DMS53 treated with DMSO at 0.1 percent for 48 hours (cell line): ENCODE data around the gene ZFYVE19.

Source experiments
- DNase-seq: peaks from one replicate; lab custom pipeline; 2025; ENCODE audit not compliant: unreplicated experiment; lab: John Stamatoyannopoulos, UW

Gene ZFYVE19

DNA sequence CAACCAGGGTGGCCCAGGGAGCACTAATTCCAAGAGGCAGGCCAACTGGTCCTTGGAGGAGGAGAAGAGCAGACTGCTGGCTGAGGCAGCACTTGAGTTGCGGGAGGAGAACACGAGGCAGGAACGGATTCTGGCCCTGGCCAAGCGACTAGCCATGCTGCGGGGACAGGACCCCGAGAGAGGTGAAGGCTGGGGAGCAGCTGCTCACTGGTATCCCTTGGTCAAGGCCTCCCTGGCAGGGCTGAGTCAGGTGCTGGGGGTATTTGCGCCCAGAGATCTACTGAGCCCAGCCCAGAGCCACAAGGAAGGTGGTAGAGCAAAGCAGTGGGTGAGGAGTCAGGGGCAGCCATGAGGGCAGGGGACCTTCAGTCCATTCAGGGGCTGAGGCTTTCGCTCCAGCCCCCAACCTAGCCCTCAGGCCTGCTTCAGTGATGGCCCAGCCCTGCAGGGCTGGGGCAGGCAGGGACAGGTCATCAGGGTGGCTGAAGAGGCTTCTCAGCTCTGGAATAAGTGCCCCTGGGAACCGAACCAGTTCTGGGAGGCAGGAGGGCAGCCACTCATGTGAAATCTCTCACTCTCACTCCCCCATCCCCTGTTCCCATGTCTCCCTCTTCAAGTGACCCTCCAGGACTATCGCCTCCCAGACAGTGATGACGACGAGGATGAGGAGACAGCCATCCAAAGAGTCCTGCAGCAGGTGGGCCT, 6.0 kb downstream of the ZFYVE19 start:
- no peak for DNase-seq

DNA sequence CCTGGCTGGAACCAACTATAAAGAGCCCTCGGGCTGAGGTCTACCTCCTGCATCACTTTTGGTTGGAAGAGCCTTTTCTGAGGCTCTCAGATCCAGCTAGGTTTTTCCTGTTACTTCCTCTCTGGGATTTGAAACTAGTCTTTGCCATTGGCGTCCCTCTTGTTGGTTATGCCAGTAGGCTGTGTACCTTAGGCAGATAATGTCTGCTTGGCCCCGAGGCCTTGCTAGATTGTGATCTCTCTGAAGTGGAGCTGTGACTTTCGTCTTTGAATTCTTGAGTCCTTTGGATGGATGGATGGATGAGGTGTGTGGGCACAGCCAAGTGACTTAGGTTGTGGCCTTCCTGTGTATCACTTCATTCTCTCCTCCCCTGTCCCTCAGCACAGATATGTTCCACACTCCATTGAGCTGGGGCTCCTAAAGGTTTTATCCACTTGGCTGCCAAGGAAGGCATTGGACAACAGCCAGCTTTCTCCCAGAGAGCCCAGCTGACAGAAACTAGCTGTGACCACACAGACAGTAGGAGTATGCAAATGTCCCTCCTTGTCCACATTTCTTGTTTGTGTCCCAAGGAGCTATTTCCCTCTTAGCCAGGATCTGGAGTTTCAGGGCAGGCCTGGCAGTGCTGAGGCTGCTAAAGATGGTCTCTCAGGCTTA, 8.3 kb downstream of the ZFYVE19 start:
- DNase-seq, result no peak

DNA sequence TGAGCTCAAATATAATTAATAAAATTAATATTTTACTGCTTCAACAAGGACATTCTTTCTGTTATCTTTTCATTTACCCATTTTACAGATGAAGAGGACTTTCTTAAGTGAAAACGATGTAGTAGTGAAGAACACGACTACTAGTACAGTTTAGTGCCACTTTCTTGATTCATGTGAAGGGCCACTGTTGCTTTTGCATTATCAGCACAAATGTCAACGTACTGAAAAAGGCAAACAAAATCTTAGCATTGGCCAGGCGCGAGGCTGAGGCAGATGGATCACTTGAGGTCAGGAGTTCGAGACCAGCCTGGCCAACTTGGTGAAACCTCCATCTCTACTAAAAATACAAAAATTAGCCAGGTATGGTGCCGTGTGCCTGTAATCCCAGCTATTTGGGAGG, 12.2 kb downstream of the ZFYVE19 start:
- DNase-seq, result no peak

- no peak for DNase-seq
Measured at GRCh38 chr15:40821195-40821594, 14.3 kb downstream of the ZFYVE19 start.

DNA sequence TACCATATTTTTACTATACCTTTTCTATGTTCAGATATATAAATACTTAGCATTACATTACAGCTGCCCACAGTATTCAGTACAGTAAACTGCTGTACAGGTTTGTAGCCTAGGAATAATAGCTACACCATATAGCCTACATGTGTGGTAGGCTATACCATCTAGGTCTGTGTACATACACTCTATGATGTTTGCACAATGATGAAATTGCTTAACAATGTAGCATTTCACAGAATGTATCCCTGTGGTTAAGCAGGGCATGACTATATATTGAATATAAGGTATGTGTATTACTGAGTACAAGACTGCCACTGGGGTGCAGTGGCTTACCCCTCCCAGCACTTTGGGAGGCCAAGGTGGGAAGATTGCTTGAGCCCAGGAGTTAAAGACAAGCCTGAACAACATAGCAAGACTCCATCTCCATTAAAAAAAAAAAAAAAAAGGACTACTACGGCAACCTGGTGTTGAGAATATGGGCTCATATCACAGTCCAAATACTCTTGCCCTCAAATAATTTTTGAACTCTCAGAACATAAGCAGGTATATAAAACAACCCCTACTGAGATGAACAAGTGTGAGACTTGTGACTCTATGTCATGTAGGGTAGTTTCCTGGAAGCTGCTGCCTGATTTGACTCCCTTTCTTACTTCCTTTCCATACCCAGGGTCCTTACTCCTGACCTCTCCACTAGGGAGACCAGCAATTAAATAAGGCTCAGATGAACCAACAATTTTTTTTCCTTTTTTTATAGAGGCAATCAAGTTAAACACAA, 16.9 kb downstream of the ZFYVE19 start:
- DNase-seq, result peak; percentile 55

DNA sequence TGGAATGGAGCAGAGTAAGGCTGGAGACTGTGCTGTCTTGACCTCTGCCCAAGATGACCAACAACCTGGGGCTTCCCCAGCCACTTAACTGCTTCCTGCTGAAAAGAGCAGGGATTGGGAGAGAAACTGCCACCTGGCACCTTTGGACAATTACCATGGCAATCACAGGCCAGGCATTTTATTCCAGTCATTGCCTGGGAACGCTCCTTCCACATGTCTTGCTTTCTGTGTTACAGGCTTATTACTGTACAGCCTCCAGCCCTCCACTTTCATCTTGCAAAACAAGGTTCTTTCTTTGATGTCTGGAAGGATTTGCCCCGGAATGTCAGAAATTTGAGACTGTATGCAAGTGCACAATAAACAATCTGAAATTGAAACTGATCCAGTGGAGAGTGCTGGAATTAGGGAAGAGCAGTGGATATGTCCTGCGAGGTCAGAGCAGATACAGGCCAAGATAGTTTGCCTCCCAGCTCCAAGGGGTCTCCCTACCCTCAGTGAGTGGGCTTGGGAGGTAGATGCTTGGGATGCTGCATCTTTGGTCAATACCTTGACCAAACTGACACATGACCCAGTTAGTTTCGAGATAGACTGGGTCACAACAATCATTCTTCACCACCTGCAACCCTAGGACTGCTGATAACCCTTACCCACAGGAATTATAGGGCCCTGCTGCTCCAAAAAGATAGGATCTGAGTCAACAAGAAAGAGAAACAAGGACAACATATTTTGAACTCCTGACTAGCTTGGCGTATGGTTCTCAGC, 19.0 kb downstream of the ZFYVE19 start:
- DNase-seq, result peak; percentile 61

- no peak for DNase-seq
Measured at GRCh38 chr15:40826423-40827075, 19.7 kb downstream of the ZFYVE19 start.

GRCh38 chr15:40828447-40829036, 21.7 kb downstream of the ZFYVE19 start, which contains the start of gene PPP1R14D:
Gene PPP1R14D (minus strand): TSS chr15:40828708. CDS start chr15:40828641, 67 bp downstream.
- DNase-seq, result no peak

- peak; percentile 61 for DNase-seq
Measured at GRCh38 chr15:40829115-40829514, 22.2 kb downstream of the ZFYVE19 start.

- DNase-seq, result peak; percentile 93
Measured at GRCh38 chr15:40830884-40831283, 24.0 kb downstream of the ZFYVE19 start.

DNA sequence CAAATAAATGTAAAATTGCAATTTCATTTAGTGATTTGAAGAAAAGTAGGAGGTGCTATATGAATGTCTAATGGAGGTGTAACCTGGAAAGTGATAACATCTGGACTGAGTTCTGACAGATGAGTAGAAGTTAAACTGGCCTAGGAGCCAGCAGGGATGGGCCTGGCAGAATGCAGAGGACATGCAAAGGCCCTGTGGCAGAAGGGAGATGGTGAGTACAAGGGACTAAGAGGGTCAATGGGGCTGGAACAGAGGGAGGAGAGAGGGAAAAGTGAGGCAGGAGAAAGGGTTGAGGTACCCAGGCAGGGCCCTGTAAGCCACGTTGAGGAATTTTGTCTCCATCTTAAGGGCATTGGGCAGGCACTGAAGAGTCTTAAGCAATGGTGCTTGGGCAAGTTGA, 25.0 kb downstream of the ZFYVE19 start:
- no peak for DNase-seq

- no peak for DNase-seq
Measured at GRCh38 chr15:40832903-40833302, 26.0 kb downstream of the ZFYVE19 start.

DNA sequence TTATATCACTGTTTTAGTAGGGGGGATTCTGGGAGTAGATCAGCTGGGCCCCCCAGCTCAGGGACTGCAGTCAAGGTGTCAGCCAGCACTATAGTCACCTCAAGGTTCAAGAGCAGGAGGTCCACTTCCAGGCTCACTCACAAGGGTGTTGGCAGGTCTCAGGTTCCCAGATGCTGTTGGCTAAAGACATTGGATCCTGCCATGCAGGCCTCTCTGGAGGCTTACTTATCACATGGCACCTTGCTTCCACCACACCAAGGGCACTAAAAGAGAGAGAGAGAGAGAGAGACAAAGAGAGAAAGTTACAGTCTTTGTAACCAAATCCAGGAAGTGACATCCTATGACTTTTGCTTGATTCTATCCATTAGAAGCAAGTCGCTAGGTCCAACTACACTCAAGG, 29.1 kb downstream of the ZFYVE19 start:
- no peak for DNase-seq

- DNase-seq, result no peak
Measured at GRCh38 chr15:40838756-40839155, 31.9 kb downstream of the ZFYVE19 start.

DNA sequence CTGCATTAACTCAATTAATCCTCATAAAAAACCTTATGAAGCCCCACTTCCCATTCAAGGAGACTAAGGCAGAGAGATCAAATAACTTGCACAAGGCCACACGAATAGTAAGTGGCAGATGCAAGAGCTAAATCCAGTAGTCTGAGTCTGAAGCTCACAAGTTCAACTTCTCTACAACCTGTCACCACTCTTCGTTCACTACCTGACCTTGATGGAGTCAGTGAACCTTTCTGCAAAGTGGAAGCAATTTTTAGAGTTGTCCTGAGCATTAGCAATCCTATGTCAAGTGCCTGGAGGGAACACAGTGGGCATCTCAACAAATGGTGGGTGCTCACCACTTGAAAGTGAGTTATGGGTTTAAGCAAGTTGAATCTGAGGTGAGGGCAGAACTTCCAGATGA, 34.9 kb downstream of the ZFYVE19 start:
- no peak for DNase-seq

- no peak for DNase-seq
Measured at GRCh38 chr15:40843261-40843884, 36.5 kb downstream of the ZFYVE19 start.

DNA sequence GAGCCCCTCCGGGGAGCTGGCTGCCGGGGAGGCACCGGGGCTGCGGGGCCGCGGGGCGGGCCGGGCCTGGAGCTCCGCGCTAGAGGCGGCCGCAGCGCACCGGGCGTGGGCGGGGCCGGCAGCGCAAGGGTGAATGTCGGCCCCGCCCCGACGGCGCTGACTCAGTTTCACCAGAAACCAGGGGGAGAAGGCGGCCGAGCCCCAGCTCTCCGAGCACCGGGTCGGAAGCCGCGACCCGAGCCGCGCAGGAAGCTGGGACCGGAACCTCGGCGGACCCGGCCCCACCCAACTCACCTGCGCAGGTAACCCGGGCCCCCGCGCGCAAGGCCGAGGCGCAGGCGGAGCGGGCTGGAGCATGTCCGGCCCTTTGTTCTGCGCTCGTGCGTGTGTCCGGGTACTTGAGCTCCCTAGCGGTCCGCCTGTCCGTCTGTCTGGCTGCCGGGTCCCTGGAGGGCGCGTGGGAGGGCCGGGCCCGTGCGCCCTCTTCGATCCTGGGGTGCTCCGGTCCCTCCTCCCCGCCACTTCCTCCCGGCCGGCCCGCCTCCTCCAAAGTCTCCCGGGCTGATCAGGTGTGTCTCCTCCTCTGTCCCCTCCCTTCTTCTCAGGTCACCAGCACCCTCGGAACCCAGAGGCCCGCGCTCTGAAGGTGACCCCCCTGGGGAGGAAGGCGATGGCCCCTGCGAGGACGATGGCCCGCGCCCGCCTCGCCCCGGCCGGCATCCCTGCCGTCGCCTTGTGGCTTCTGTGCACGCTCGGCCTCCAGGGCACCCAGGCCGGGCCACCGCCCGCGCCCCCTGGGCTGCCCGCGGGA, 37.2 kb downstream of the ZFYVE19 start, which contains the start of gene SPINT1:
SPINT1 (plus strand) TSS at position 164 of the 811 bp plus-strand sequence; CDS start at position 671, 507 bp downstream.
- DNase-seq, result no peak

DNA sequence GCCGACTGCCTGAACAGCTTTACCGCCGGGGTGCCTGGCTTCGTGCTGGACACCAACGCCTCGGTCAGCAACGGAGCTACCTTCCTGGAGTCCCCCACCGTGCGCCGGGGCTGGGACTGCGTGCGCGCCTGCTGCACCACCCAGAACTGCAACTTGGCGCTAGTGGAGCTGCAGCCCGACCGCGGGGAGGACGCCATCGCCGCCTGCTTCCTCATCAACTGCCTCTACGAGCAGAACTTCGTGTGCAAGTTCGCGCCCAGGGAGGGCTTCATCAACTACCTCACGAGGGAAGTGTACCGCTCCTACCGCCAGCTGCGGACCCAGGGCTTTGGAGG, 37.8 kb downstream of the ZFYVE19 start:
- DNase-seq, result no peak

GRCh38 chr15:40845036-40845435, 38.1 kb downstream of the ZFYVE19 start:
- no peak for DNase-seq
